Endothelial cell of coronary artery (primary cell): ENCODE data around the gene NUBPL. TPM values are rescaled to one million over a fixed set of nuclear protein-coding genes. Genes with fewer than 3 reads are reported as not detected.

ENCODE experiments used
- total RNA-seq: library from RNA; depleted of rRNA; stranded (reverse); fragments of >200 nt; gene quantifications from 2 replicates; pipeline ENCODE4 v1.2.3, GENCODE V29; 2014

The NUBPL gene
- 5.4 and 5.9 TPM in 2 replicates for total RNA-seq

DNA sequence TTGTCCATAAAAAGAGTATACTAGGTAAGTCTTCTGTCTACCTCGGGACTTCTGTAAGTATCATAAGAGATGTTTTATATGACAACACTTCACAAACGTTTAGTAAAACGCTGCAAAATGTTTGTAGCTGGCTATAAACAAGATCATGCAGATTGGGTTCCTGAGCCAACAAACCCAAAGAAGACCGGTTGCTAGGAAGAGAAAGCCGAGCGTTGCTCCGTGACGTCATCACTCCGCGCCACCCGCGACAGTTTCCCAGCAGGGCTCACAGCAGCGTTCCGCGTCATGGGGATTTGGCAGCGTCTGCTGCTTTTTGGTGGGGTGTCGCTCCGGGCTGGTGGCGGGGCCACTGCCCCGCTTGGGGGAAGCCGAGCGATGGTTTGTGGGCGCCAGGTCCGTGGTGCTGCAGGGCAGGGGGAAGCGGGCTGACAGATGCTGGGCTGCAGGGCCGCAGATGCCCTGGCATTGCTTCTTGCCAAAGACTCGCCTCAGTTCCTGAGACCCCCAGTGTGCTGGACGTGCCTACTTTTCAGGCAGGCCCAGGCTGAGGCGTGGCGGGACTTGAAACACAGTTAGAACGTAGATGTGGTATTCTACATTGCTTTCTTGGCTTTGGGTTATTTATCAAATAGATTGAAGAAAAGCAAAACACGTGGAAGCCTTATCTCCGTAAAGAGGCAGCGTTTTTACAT, at the start of gene NUBPL:
Gene NUBPL, plus strand, starts transcription at position 250 of the 692 bp plus-strand sequence. Its CDS starts 36 bp downstream, at position 286.

Other genes with a start within 250 kb of the NUBPL start
- gene HEATR5A, start 140.9 kb upstream of the NUBPL start, total RNA-seq = 24.0 and 39.9 TPM in 2 replicates
- 22.2 and 28.4 TPM in 2 replicates for gene DTD2, start 103.9 kb upstream of the NUBPL start, total RNA-seq
- not detected in 2 replicates for gene GPR33, start 73.4 kb upstream of the NUBPL start, total RNA-seq